ENCODE results near the gene APC2.
A peak's percentile ranks its signal among the peaks of the same experiment; 100 is the strongest.

APC2 gene

GRCh38 chr19:1490311-1491113, 40.6 kb downstream of the APC2 start, which contains the start of gene PCSK4:
PCSK4 (minus strand) TSS chr19:1490350; CDS start chr19:1490346, 4 bp downstream.
- peak within 1 kb of the TSS; percentile 54 for H3K4me3 ChIP-seq (ENCODE audit: low read depth, low read length)
- no peak for TF ChIP-seq CTCF (IDR thresholded peaks at IDR 0.05; ENCODE audit: insufficient read depth, low read depth, low read length, missing control alignments)
- DNase-seq (ENCODE audit: low read depth): peak; percentile 98

- no peak for TF ChIP-seq CTCF (IDR thresholded peaks at IDR 0.05; ENCODE audit: insufficient read depth, low read depth, low read length, missing control alignments)
- no peak for DNase-seq (ENCODE audit: low read depth)
- H3K4me3 ChIP-seq (ENCODE audit: low read depth, low read length): peak within 1 kb of the TSS; percentile 54
These were observed 41.4 kb downstream of the APC2 start, which contains the start of gene REEP6 for GRCh38 chr19:1491114-1491848. REEP6 (plus strand) TSS chr19:1491181; CDS start chr19:1491270, 89 bp downstream.

GRCh38 chr19:1491849-1492170, 41.9 kb downstream of the APC2 start:
- H3K4me3 ChIP-seq (ENCODE audit: low read depth, low read length): no peak overlapping the region
- DNase-seq (ENCODE audit: low read depth): no peak
- no peak for TF ChIP-seq CTCF (IDR thresholded peaks at IDR 0.05; ENCODE audit: insufficient read depth, low read depth, low read length, missing control alignments)

GRCh38 chr19:1492474-1493006, 42.6 kb downstream of the APC2 start:
- no peak for DNase-seq (ENCODE audit: low read depth)
- H3K4me3 ChIP-seq (ENCODE audit: low read depth, low read length): no peak overlapping the region
- TF ChIP-seq CTCF (IDR thresholded peaks at IDR 0.05; ENCODE audit: insufficient read depth, low read depth, low read length, missing control alignments): no peak

GRCh38 chr19:1494115-1494815, 44.3 kb downstream of the APC2 start:
- no peak for DNase-seq (ENCODE audit: low read depth)
- no peak for TF ChIP-seq CTCF (IDR thresholded peaks at IDR 0.05; ENCODE audit: insufficient read depth, low read depth, low read length, missing control alignments)
- no peak overlapping the region for H3K4me3 ChIP-seq (ENCODE audit: low read depth, low read length)

GRCh38 chr19:1495051-1495798, 45.3 kb downstream of the APC2 start:
- no peak for TF ChIP-seq CTCF (IDR thresholded peaks at IDR 0.05; ENCODE audit: insufficient read depth, low read depth, low read length, missing control alignments)
- no peak overlapping the region for H3K4me3 ChIP-seq (ENCODE audit: low read depth, low read length)
- DNase-seq (ENCODE audit: low read depth): no peak

Data from GM12865 (cell line).